Transverse colon (tissue), 4 donors: ENCODE measurements around the gene MGMT.

Experiments
- EP300 ChIP-seq: sonication (generic); formaldehyde crosslinking; IDR thresholded peaks from one replicate; pipeline ENCODE4 v1.6.1; 2017; ENCODE audit warnings: antibody characterized with exemption, low read depth
- POLR2A ChIP-seq: fragments of 450-650 bp; IDR thresholded peaks from one replicate; pipeline ENCODE4 v1.6.1; 2016; ENCODE audit warnings: antibody characterized with exemption, mild to moderate bottlenecking, moderate library complexity
- POLR2AphosphoS5 ChIP-seq, 3 donors: sonication (generic); formaldehyde crosslinking; IDR thresholded peaks; one replicate each; pipeline ENCODE4 v1.6.1; 2016; ENCODE audit warnings: antibody characterized with exemption in 3 of 3
- TF ChIP-seq, protein P1 (sequence below), 5 experiments: fragments of 200-600 bp in 3 of 5; fragments of 450-650 bp in 2 of 5; sonication (generic) in 3 of 5; IDR thresholded peaks; 1 replicate in 2 of 5; 2 replicates in 3 of 5; pipeline ENCODE4 v1.5.1; 2016 to 2017; ENCODE audit warnings: antibody characterized with exemption in 5 of 5, inconsistent platforms in 3 of 5, mild to moderate bottlenecking in 2 of 5, moderate library complexity in 1 of 5

GRCh38 chr10:129799942-129800341 lies 332.9 kb downstream of the MGMT start:
- TF ChIP-seq, protein P1, sequence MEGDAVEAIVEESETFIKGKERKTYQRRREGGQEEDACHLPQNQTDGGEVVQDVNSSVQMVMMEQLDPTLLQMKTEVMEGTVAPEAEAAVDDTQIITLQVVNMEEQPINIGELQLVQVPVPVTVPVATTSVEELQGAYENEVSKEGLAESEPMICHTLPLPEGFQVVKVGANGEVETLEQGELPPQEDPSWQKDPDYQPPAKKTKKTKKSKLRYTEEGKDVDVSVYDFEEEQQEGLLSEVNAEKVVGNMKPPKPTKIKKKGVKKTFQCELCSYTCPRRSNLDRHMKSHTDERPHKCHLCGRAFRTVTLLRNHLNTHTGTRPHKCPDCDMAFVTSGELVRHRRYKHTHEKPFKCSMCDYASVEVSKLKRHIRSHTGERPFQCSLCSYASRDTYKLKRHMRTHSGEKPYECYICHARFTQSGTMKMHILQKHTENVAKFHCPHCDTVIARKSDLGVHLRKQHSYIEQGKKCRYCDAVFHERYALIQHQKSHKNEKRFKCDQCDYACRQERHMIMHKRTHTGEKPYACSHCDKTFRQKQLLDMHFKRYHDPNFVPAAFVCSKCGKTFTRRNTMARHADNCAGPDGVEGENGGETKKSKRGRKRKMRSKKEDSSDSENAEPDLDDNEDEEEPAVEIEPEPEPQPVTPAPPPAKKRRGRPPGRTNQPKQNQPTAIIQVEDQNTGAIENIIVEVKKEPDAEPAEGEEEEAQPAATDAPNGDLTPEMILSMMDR (IDR thresholded peaks at IDR 0.05), result no peak
- TF ChIP-seq EP300 (no peak), POLR2AphosphoS5 (IDR thresholded peaks at IDR 0.05) (no peak), POLR2A (no peak)
